ENCODE measurements around the gene TPO. TPM values are rescaled to one million over a fixed set of nuclear protein-coding genes. Genes with fewer than 3 reads are reported as not detected.

TPO gene
- total RNA-seq, 1 donor from 2014 or later: not detected

DNA sequence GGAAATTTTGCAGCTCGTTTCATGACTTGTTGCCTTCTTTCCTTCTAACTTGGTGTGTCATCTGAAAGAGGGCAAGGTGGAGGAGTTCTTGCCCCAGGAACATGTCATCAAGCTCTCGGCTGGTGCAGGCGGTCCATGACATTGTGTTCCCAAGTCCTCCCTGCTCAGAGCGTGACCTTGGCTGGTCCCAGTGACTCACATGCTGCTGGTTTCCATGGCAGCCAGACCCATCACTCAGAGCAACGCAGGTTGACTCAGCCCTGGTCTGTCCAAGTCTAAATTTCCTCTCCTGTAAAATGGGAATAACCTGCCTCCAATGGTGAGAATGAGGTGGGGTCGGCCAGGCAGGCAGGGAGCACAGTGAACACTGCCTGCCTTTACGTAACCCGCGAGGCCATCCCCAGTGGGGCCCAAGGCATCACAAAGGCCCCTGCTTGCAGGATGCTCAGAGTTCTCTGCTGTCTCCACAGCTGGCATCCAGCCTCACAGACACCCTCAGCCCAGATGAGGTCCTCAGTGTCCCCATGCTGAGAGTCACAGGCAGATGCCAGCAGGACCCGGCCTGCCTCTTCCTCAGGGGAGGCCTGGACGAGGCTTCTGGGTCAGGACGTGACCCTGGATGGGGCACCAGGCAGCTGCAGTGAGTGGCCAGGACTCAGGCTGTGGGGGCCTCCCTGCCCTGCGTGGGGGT is 143.7 kb downstream of the TPO start:
- no peak overlapping the region for H3K27ac Mint-ChIP-seq
- peaks cover 35% of the 10 kb centered on the region for H3K4me1 Mint-ChIP-seq
- no peak for DNase-seq (ENCODE audit: low spot score)

DNA sequence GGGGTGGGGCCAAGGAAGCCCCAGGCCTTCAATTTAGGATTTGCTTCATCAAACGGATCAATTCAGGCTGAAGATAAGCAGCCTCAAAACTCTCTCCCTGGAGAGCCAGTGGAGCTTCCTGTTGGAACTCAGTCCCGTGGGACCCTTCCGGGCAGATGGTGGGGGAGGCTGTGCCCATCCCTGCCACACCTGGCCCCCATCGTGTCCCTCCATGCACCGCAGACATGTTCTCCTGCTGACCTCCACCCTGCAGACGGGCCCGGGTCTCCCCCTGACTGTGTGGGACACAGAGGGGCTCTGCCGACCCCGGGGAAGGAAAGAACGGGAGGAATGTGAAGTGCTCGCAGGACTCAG is 144.2 kb downstream of the TPO start:
- Histone ChIP-seq H3K4me1 (peaks cover 16% of the 10 kb centered on the region), H2AFZ (replicated peaks) (no peak overlapping the region), H3K79me2 (ENCODE audit: low read depth) (no peaks in the 10 kb centered on the region), H3K4me2 (no peak overlapping the region), H3K9me3 (ENCODE audit: low read depth) (no peaks in the 10 kb centered on the region), H3K36me3 (no peaks in the 10 kb centered on the region), H3K27me3 (no peaks in the 10 kb centered on the region), H3F3A (ENCODE audit: low read depth) (no peaks in the 10 kb centered on the region), H3K4me3 (no peak overlapping the region), H3K9ac (no peak overlapping the region), H3K27ac (no peak overlapping the region), H4K20me1 (ENCODE audit: low read depth) (no peaks in the 10 kb centered on the region)
- no peak for DNase-seq (ENCODE audit: low spot score)
- Mint-ChIP-seq H3K9me3 (no peaks in the 10 kb centered on the region), H3K27me3 (ENCODE audit: insufficient read depth, low read depth) (peaks cover 2% of the 10 kb centered on the region), H3K36me3 (no peaks in the 10 kb centered on the region), H3K4me3 (no peak overlapping the region), H3K4me1 (peaks cover 35% of the 10 kb centered on the region), H3K27ac (no peak overlapping the region)
- TF ChIP-seq EZH2 (IDR thresholded peaks at IDR 0.05): no peak
- no peak for TF ChIP-seq EZH2phosphoT487 (IDR thresholded peaks at IDR 0.05)
- TF ChIP-seq, protein P1, sequence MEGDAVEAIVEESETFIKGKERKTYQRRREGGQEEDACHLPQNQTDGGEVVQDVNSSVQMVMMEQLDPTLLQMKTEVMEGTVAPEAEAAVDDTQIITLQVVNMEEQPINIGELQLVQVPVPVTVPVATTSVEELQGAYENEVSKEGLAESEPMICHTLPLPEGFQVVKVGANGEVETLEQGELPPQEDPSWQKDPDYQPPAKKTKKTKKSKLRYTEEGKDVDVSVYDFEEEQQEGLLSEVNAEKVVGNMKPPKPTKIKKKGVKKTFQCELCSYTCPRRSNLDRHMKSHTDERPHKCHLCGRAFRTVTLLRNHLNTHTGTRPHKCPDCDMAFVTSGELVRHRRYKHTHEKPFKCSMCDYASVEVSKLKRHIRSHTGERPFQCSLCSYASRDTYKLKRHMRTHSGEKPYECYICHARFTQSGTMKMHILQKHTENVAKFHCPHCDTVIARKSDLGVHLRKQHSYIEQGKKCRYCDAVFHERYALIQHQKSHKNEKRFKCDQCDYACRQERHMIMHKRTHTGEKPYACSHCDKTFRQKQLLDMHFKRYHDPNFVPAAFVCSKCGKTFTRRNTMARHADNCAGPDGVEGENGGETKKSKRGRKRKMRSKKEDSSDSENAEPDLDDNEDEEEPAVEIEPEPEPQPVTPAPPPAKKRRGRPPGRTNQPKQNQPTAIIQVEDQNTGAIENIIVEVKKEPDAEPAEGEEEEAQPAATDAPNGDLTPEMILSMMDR (IDR thresholded peaks at IDR 0.05): no peak

More for the DNA sequence above, 143.7 kb downstream of the TPO start:
- Histone ChIP-seq H2AFZ (replicated peaks) (no peak overlapping the region), H3K36me3 (no peaks in the 10 kb centered on the region), H3K4me3 (no peak overlapping the region), H3K27me3 (no peaks in the 10 kb centered on the region), H3K4me2 (no peak overlapping the region), H3K9me3 (ENCODE audit: low read depth) (no peaks in the 10 kb centered on the region), H3K9ac (no peak overlapping the region), H4K20me1 (ENCODE audit: low read depth) (no peaks in the 10 kb centered on the region), H3F3A (ENCODE audit: low read depth) (no peaks in the 10 kb centered on the region), H3K27ac (no peak overlapping the region), H3K79me2 (ENCODE audit: low read depth) (no peaks in the 10 kb centered on the region), H3K4me1 (peaks cover 16% of the 10 kb centered on the region)
- H3K9me3 Mint-ChIP-seq: no peaks in the 10 kb centered on the region
- H3K27me3 Mint-ChIP-seq (ENCODE audit: insufficient read depth, low read depth): peaks cover 2% of the 10 kb centered on the region
- H3K4me3 Mint-ChIP-seq: no peak overlapping the region
- TF ChIP-seq EZH2phosphoT487 (IDR thresholded peaks at IDR 0.05): no peak
- TF ChIP-seq, protein P1 (IDR thresholded peaks at IDR 0.05): no peak
- no peak for TF ChIP-seq EZH2 (IDR thresholded peaks at IDR 0.05)
- H3K36me3 Mint-ChIP-seq: no peaks in the 10 kb centered on the region

DNA sequence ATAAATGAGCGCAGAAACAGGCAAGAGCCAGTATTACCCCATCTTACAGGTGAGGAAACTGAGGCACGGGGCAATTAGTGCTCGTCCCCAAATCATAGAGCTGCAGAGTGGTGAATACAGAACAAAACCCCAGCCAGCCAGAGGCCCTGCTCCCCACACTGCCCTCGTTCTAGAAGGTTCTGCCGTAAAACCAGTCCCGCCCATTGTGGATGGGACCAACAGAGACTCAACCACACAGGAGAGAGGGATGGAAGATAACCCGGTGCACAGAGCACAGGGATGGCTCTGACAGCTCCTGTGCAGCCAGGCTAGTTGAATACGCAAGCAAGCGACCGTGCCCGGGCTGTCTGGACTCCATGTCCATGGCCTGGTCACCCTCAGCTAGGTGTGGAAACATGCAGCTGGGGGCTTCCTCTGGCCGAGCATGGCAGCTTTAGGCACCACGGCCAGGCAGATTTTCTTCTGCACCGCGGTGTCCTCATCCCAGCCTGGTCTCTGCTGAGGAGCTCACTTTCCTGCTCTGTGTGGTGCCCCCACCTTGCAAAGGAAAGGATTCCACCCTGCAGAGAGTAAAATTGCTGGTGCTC is 146.4 kb downstream of the TPO start:
- H3K36me3 ChIP-seq: no peaks in the 10 kb centered on the region
- Mint-ChIP-seq H3K4me3 (no peak overlapping the region), H3K27me3 (ENCODE audit: insufficient read depth, low read depth) (no peaks in the 10 kb centered on the region), H3K9me3 (no peaks in the 10 kb centered on the region), H3K36me3 (no peaks in the 10 kb centered on the region), H3K27ac (no peak overlapping the region), H3K4me1 (peaks cover 27% of the 10 kb centered on the region)
- no peak overlapping the region for H3K9ac ChIP-seq
- H3K4me1 ChIP-seq: peaks cover 16% of the 10 kb centered on the region
- no peak overlapping the region for H3K4me3 ChIP-seq
- H2AFZ ChIP-seq (replicated peaks): no peak overlapping the region
- no peaks in the 10 kb centered on the region for H3K27me3 ChIP-seq
- H3K27ac ChIP-seq: no peak overlapping the region
- no peak for DNase-seq (ENCODE audit: low spot score)
- no peaks in the 10 kb centered on the region for H4K20me1 ChIP-seq (ENCODE audit: low read depth)
- TF ChIP-seq, protein P1 (IDR thresholded peaks at IDR 0.05): no peak
- TF ChIP-seq EZH2 (IDR thresholded peaks at IDR 0.05) (no peak), EZH2phosphoT487 (IDR thresholded peaks at IDR 0.05) (no peak)
- no peaks in the 10 kb centered on the region for H3F3A ChIP-seq (ENCODE audit: low read depth)
- H3K9me3 ChIP-seq (ENCODE audit: low read depth): no peaks in the 10 kb centered on the region
- no peaks in the 10 kb centered on the region for H3K79me2 ChIP-seq (ENCODE audit: low read depth)
- H3K4me2 ChIP-seq: no peak overlapping the region
